ENCODE results near the gene DGKZ.
A peak's percentile ranks its signal among the peaks of the same experiment; 100 is the strongest.

DGKZ gene

GRCh38 chr11:46343520-46343919 lies 3.7 kb upstream of the DGKZ start:
- no peak for DNase-seq
- H3K4me3 ChIP-seq (ENCODE audit: control insufficient read depth in 1 of 7, extremely low read depth in 1 of 7, insufficient read depth in 4 of 7, low read depth in 2 of 7, low read length in 6 of 7): no peak overlapping the region
- no peaks in the 10 kb centered on the region for H3K27me3 ChIP-seq (replicated peaks in 2 of 5; ENCODE audit: control insufficient read depth in 4 of 5, insufficient read depth in 5 of 5, low read length in 4 of 5)
- no peaks in the 10 kb centered on the region for H3K9me3 ChIP-seq (ENCODE audit: control extremely low read depth in 1 of 5, control insufficient read depth in 4 of 5, insufficient read depth in 2 of 5, low read depth in 1 of 5, low read length in 4 of 5)
- H3K4me1 ChIP-seq (ENCODE audit: control extremely low read depth in 1 of 4, control insufficient read depth in 4 of 4, insufficient read depth in 4 of 4, low read length in 3 of 4): peaks cover 14 to 91% (median 83%) of the 10 kb centered on the region in 4 experiments
- CTCF ChIA-PET: interaction anchor here (1.2 to 42.2 kb wide), 7 partner anchors 5 to 33 kb away, joined by 3 to 1037 read pairs (median 19); partner anchors contain the start of genes DGKZ and MDK
- 100% methylated on average over 2 of the region's 3 CpGs for whole genome bisulfite sequencing (ENCODE audit: insufficient coverage)
- no peaks in the 10 kb centered on the region for H3K36me3 ChIP-seq (ENCODE audit: control insufficient read depth in 4 of 4, insufficient read depth in 4 of 4, low read length in 3 of 4)
- no peak overlapping the region for H3K27ac ChIP-seq (ENCODE audit: insufficient read depth in 1 of 2, low read depth in 1 of 2, low read length in 2 of 2, poor library complexity in 1 of 2, severe bottlenecking in 2 of 2)
- POLR2A ChIA-PET: interaction anchor here (0.7 kb wide), 2 partner anchors 36 to 1035 kb away, joined by 3 to 7 read pairs; no protein-coding TSS in a partner anchor

GRCh38 chr11:46345131-46345597 lies 2.1 kb upstream of the DGKZ start:
- peak in 2 of 3 donors; percentile 65 to 82 for DNase-seq
- Histone ChIP-seq H3K9me3 (ENCODE audit: control extremely low read depth in 1 of 5, control insufficient read depth in 4 of 5, insufficient read depth in 2 of 5, low read depth in 1 of 5, low read length in 4 of 5) (no peaks in the 10 kb centered on the region), H3K4me3 (ENCODE audit: control insufficient read depth in 1 of 7, extremely low read depth in 1 of 7, insufficient read depth in 4 of 7, low read depth in 2 of 7, low read length in 6 of 7) (peak overlapping the region; percentile 34 to 97 (median 77)), H3K27me3 (replicated peaks in 2 of 5; ENCODE audit: control insufficient read depth in 4 of 5, insufficient read depth in 5 of 5, low read length in 4 of 5) (no peaks in the 10 kb centered on the region), H3K4me1 (ENCODE audit: control extremely low read depth in 1 of 4, control insufficient read depth in 4 of 4, insufficient read depth in 4 of 4, low read length in 3 of 4) (peaks cover 20 to 91% (median 83%) of the 10 kb centered on the region in 4 experiments), H3K36me3 (ENCODE audit: control insufficient read depth in 4 of 4, insufficient read depth in 4 of 4, low read length in 3 of 4) (peaks cover 0 to 6% (median 2%) of the 10 kb centered on the region in 4 experiments), H3K27ac (ENCODE audit: insufficient read depth in 1 of 2, low read depth in 1 of 2, low read length in 2 of 2, poor library complexity in 1 of 2, severe bottlenecking in 2 of 2) (peak overlapping the region in 1 of 2 experiments; percentile 63)
- ChIA-PET CTCF (interaction anchor here (0.7 to 42.2 kb wide), 8 partner anchors 3 to 106 kb away, joined by 3 to 1037 read pairs (median 18); partner anchors contain the start of genes DGKZ and MDK), POLR2A (interaction anchor here (0.7 to 1.5 kb wide), 4 partner anchors 14 to 30 kb away, joined by 3 to 8 read pairs (median 4); no protein-coding TSS in a partner anchor)
- 1% methylated on average over 15 of the region's 20 CpGs for WGBS (ENCODE audit: insufficient coverage)

- ChIA-PET POLR2A (interaction anchor here (0.7 to 1.8 kb wide), 4 partner anchors 15 to 28 kb away, joined by 3 to 8 read pairs (median 6); no protein-coding TSS in a partner anchor), CTCF (interaction anchor here (0.7 to 42.2 kb wide), 8 partner anchors 2 to 107 kb away, joined by 3 to 1037 read pairs (median 18); partner anchors contain the start of genes DGKZ and MDK)
- peak overlapping the region; percentile 21 to 63 for H3K27ac ChIP-seq (ENCODE audit: insufficient read depth in 1 of 2, low read depth in 1 of 2, low read length in 2 of 2, poor library complexity in 1 of 2, severe bottlenecking in 2 of 2)
- WGBS (ENCODE audit: insufficient coverage): 5% methylated on average over 5 of the region's 10 CpGs
- DNase-seq: no peak
- peaks cover 20 to 88% (median 84%) of the 10 kb centered on the region in 4 experiments for H3K4me1 ChIP-seq (ENCODE audit: control extremely low read depth in 1 of 4, control insufficient read depth in 4 of 4, insufficient read depth in 4 of 4, low read length in 3 of 4)
- peaks cover 0 to 12% (median 4%) of the 10 kb centered on the region in 4 experiments for H3K36me3 ChIP-seq (ENCODE audit: control insufficient read depth in 4 of 4, insufficient read depth in 4 of 4, low read length in 3 of 4)
- H3K9me3 ChIP-seq (ENCODE audit: control extremely low read depth in 1 of 5, control insufficient read depth in 4 of 5, insufficient read depth in 2 of 5, low read depth in 1 of 5, low read length in 4 of 5): no peaks in the 10 kb centered on the region
- H3K27me3 ChIP-seq (replicated peaks in 2 of 5; ENCODE audit: control insufficient read depth in 4 of 5, insufficient read depth in 5 of 5, low read length in 4 of 5): no peaks in the 10 kb centered on the region
- H3K4me3 ChIP-seq (ENCODE audit: control insufficient read depth in 1 of 7, extremely low read depth in 1 of 7, insufficient read depth in 4 of 7, low read depth in 2 of 7, low read length in 6 of 7): peak overlapping the region; percentile 34 to 97 (median 77)
Measured at GRCh38 chr11:46345881-46346484, 1.3 kb upstream of the DGKZ start.

- 7% methylated on average over 62 of the region's 63 CpGs for WGBS (ENCODE audit: insufficient coverage)
- CTCF ChIA-PET: interaction anchor here (0.9 to 42.2 kb wide), 7 partner anchors 1 to 224 kb away, joined by 3 to 1037 read pairs (median 6); partner anchors contain the start of genes DGKZ and MDK
- DNase-seq: no peak
- POLR2A ChIA-PET: interaction anchor here (0.6 to 1.8 kb wide), 2 partner anchors 14 to 108 kb away, joined by 7 read pairs; no protein-coding TSS in a partner anchor
- Histone ChIP-seq H3K9me3 (ENCODE audit: control extremely low read depth in 1 of 5, control insufficient read depth in 4 of 5, insufficient read depth in 2 of 5, low read depth in 1 of 5, low read length in 4 of 5) (no peaks in the 10 kb centered on the region), H3K4me1 (ENCODE audit: control extremely low read depth in 1 of 4, control insufficient read depth in 4 of 4, insufficient read depth in 4 of 4, low read length in 3 of 4) (peaks cover 17 to 87% (median 84%) of the 10 kb centered on the region in 4 experiments), H3K27me3 (replicated peaks in 2 of 5; ENCODE audit: control insufficient read depth in 4 of 5, insufficient read depth in 5 of 5, low read length in 4 of 5) (no peaks in the 10 kb centered on the region), H3K36me3 (ENCODE audit: control insufficient read depth in 4 of 4, insufficient read depth in 4 of 4, low read length in 3 of 4) (peaks cover 0 to 27% (median 8%) of the 10 kb centered on the region in 4 experiments), H3K4me3 (ENCODE audit: control insufficient read depth in 1 of 7, extremely low read depth in 1 of 7, insufficient read depth in 4 of 7, low read depth in 2 of 7, low read length in 6 of 7) (peak overlapping the region; percentile 67 to 97 (median 84)), H3K27ac (ENCODE audit: insufficient read depth in 1 of 2, low read depth in 1 of 2, low read length in 2 of 2, poor library complexity in 1 of 2, severe bottlenecking in 2 of 2) (peak overlapping the region; percentile 54 to 79)
Measured at GRCh38 chr11:46347637-46348311, 511 bp downstream of the DGKZ start.

GRCh38 chr11:46348566-46349401 lies 1.5 kb downstream of the DGKZ start:
- peaks cover 13 to 84% (median 80%) of the 10 kb centered on the region in 4 experiments for H3K4me1 ChIP-seq (ENCODE audit: control extremely low read depth in 1 of 4, control insufficient read depth in 4 of 4, insufficient read depth in 4 of 4, low read length in 3 of 4)
- no peaks in the 10 kb centered on the region for H3K27me3 ChIP-seq (replicated peaks in 2 of 5; ENCODE audit: control insufficient read depth in 4 of 5, insufficient read depth in 5 of 5, low read length in 4 of 5)
- 17% methylated on average over 17 of the region's 18 CpGs for WGBS (ENCODE audit: insufficient coverage)
- peaks cover 0 to 36% (median 16%) of the 10 kb centered on the region in 4 experiments for H3K36me3 ChIP-seq (ENCODE audit: control insufficient read depth in 4 of 4, insufficient read depth in 4 of 4, low read length in 3 of 4)
- H3K27ac ChIP-seq (ENCODE audit: insufficient read depth in 1 of 2, low read depth in 1 of 2, low read length in 2 of 2, poor library complexity in 1 of 2, severe bottlenecking in 2 of 2): peak overlapping the region; percentile 54 to 79
- ChIA-PET POLR2A (interaction anchor here (0.6 to 0.9 kb wide), 3 partner anchors 10 to 97 kb away, joined by 3 read pairs; no protein-coding TSS in a partner anchor), CTCF (interaction anchor here (0.9 to 42.2 kb wide), 7 partner anchors 0 to 225 kb away, joined by 3 to 1037 read pairs (median 6); partner anchors contain the start of genes DGKZ and MDK)
- peak overlapping the region; percentile 67 to 97 (median 84) for H3K4me3 ChIP-seq (ENCODE audit: control insufficient read depth in 1 of 7, extremely low read depth in 1 of 7, insufficient read depth in 4 of 7, low read depth in 2 of 7, low read length in 6 of 7)
- H3K9me3 ChIP-seq (ENCODE audit: control extremely low read depth in 1 of 5, control insufficient read depth in 4 of 5, insufficient read depth in 2 of 5, low read depth in 1 of 5, low read length in 4 of 5): no peaks in the 10 kb centered on the region
- DNase-seq: peak in 2 of 3 donors; percentile 57 to 63

GRCh38 chr11:46350695-46351094 lies 3.4 kb downstream of the DGKZ start:
- H3K36me3 ChIP-seq (ENCODE audit: control insufficient read depth in 4 of 4, insufficient read depth in 4 of 4, low read length in 3 of 4): peaks cover 0 to 42% (median 18%) of the 10 kb centered on the region in 4 experiments
- peak overlapping the region; percentile 38 to 56 for H3K27ac ChIP-seq (ENCODE audit: insufficient read depth in 1 of 2, low read depth in 1 of 2, low read length in 2 of 2, poor library complexity in 1 of 2, severe bottlenecking in 2 of 2)
- ChIA-PET POLR2A (interaction anchor here (0.8 kb wide), 1 partner anchor 224 kb away, joined by 3 read pairs; no protein-coding TSS in a partner anchor), CTCF (interaction anchor here (0.8 to 42.2 kb wide), 9 partner anchors 2 to 186 kb away, joined by 3 to 1037 read pairs (median 5); partner anchors contain the start of genes DGKZ and MDK)
- no peaks in the 10 kb centered on the region for H3K27me3 ChIP-seq (replicated peaks in 2 of 5; ENCODE audit: control insufficient read depth in 4 of 5, insufficient read depth in 5 of 5, low read length in 4 of 5)
- peaks cover 17 to 75% (median 66%) of the 10 kb centered on the region in 4 experiments for H3K4me1 ChIP-seq (ENCODE audit: control extremely low read depth in 1 of 4, control insufficient read depth in 4 of 4, insufficient read depth in 4 of 4, low read length in 3 of 4)
- no peak for DNase-seq
- H3K4me3 ChIP-seq (ENCODE audit: control insufficient read depth in 1 of 7, extremely low read depth in 1 of 7, insufficient read depth in 4 of 7, low read depth in 2 of 7, low read length in 6 of 7): no peak overlapping the region
- no CpG with 5 or more reads among the region's 3 CpGs for WGBS (ENCODE audit: insufficient coverage)
- no peaks in the 10 kb centered on the region for H3K9me3 ChIP-seq (ENCODE audit: control extremely low read depth in 1 of 5, control insufficient read depth in 4 of 5, insufficient read depth in 2 of 5, low read depth in 1 of 5, low read length in 4 of 5)
